ENCODE measurements around the gene QRICH1.

QRICH1 gene

GRCh38 chr3:49093853-49094767 is at the start of gene QRICH1:
TSS of gene QRICH1 (minus strand) at chr3:49094071. CDS start at chr3:49077017, 17,054 bp downstream.
- peak; percentile 97 for DNase-seq (ENCODE audit: low read depth)

GRCh38 chr3:49140080-49140479 is 46.2 kb upstream of the QRICH1 start:
- no peak for DNase-seq (ENCODE audit: low read depth)

- DNase-seq (ENCODE audit: low read depth), result no peak
Measured at GRCh38 chr3:49135499-49135898, 41.6 kb upstream of the QRICH1 start.

- DNase-seq (ENCODE audit: low read depth), result no peak
Measured at GRCh38 chr3:49134471-49135265, 40.8 kb upstream of the QRICH1 start.

- DNase-seq (ENCODE audit: low read depth), result peak; percentile 74
Measured at GRCh38 chr3:49133226-49133951, 39.5 kb upstream of the QRICH1 start.

- DNase-seq (ENCODE audit: low read depth), result peak; percentile 27
Measured at GRCh38 chr3:49132437-49133225, 38.8 kb upstream of the QRICH1 start, which contains the start of gene LAMB2. TSS of gene LAMB2 (minus strand) at chr3:49133050. CDS start at chr3:49132867, 183 bp downstream.

- DNase-seq (ENCODE audit: low read depth), result no peak
Measured at GRCh38 chr3:49132073-49132436, 38.2 kb upstream of the QRICH1 start.

- no peak for DNase-seq (ENCODE audit: low read depth)
Measured at GRCh38 chr3:49131576-49131975, 37.7 kb upstream of the QRICH1 start.

GRCh38 chr3:49131040-49131439 is 37.2 kb upstream of the QRICH1 start:
- no peak for DNase-seq (ENCODE audit: low read depth)

- no peak for DNase-seq (ENCODE audit: low read depth)
Measured at GRCh38 chr3:49124991-49125670, 31.3 kb upstream of the QRICH1 start.

- DNase-seq (ENCODE audit: low read depth), result no peak
Measured at GRCh38 chr3:49124203-49124602, 30.3 kb upstream of the QRICH1 start.

- no peak for DNase-seq (ENCODE audit: low read depth)
Measured at GRCh38 chr3:49123687-49124086, 29.8 kb upstream of the QRICH1 start.

GRCh38 chr3:49122886-49123545 is 29.1 kb upstream of the QRICH1 start:
- DNase-seq (ENCODE audit: low read depth), result no peak

GRCh38 chr3:49122451-49122850 is 28.6 kb upstream of the QRICH1 start:
- no peak for DNase-seq (ENCODE audit: low read depth)

GRCh38 chr3:49122022-49122421 is 28.2 kb upstream of the QRICH1 start:
- DNase-seq (ENCODE audit: low read depth), result no peak

GRCh38 chr3:49121132-49121736 is 27.4 kb upstream of the QRICH1 start:
- DNase-seq (ENCODE audit: low read depth), result no peak

- DNase-seq (ENCODE audit: low read depth), result peak; percentile 81
Measured at GRCh38 chr3:49120438-49121131, 26.7 kb upstream of the QRICH1 start, which contains the start of gene USP19. TSS of gene USP19 (minus strand) at chr3:49120823. CDS start at chr3:49119145, 1,678 bp downstream.

GRCh38 chr3:49120096-49120437 is 26.2 kb upstream of the QRICH1 start:
- no peak for DNase-seq (ENCODE audit: low read depth)

- no peak for DNase-seq (ENCODE audit: low read depth)
Measured at GRCh38 chr3:49119439-49119838, 25.6 kb upstream of the QRICH1 start.
